WTC11 (cell line): ENCODE data around the gene UBXN2A. TPM values are rescaled to one million over a fixed set of nuclear protein-coding genes. Genes with fewer than 3 reads are reported as not detected.

ENCODE experiments used
- ATAC-seq: fragments of 200-7000 bp; cut with Tn5 transposase; 2 replicates; pipeline ENCODE4 v1.10.0; 2021; ENCODE audit warnings: mild to moderate bottlenecking, moderate library complexity
- CTCF ChIA-PET: fragments of 300-600 bp; sonication (Branson Sonifier 250); formaldehyde crosslinking; loops from one replicate; lab custom pipeline; 2021; ENCODE audit warnings: antibody characterized with exemption; lab: Charles Lee
- POLR2A ChIA-PET: fragments of 350-600 bp; sonication (Branson Sonifier 250); formaldehyde crosslinking; loops from one replicate; lab custom pipeline; 2021; ENCODE audit warnings: antibody characterized with exemption; lab: Charles Lee
- DNase-seq: peaks from one replicate; pipeline ENCODE4 v3.0.0; 2021; ENCODE audit warnings: low spot score
- H3K27ac Mint-ChIP-seq: 2 replicates; pipeline ENCODE4 v1.8.0; 2021; ENCODE audit warnings: mixed read lengths
- H3K27me3 Mint-ChIP-seq: 2 replicates; pipeline ENCODE4 v1.8.0; 2021; ENCODE audit warnings: low read depth, mild to moderate bottlenecking, moderate library complexity, mixed read lengths
- H3K36me3 Mint-ChIP-seq: 2 replicates; pipeline ENCODE4 v1.8.0; 2021; ENCODE audit warnings: mixed read lengths
- H3K4me1 Mint-ChIP-seq: 2 replicates; pipeline ENCODE4 v1.8.0; 2022; ENCODE audit warnings: mixed read lengths
- H3K4me3 Mint-ChIP-seq: 2 replicates; pipeline ENCODE4 v1.8.0; 2021; ENCODE audit warnings: mild to moderate bottlenecking, moderate library complexity, mixed read lengths
- H3K9me3 Mint-ChIP-seq: 2 replicates; pipeline ENCODE4 v1.8.0; 2021; ENCODE audit warnings: mixed read lengths
- E2F4 ChIP-seq: sonication (generic); formaldehyde crosslinking; IDR thresholded peaks from 2 replicates; pipeline ENCODE4 v1.8.1; 2022; ENCODE audit warnings: low read depth, mild to moderate bottlenecking, moderate library complexity, missing genetic modification reagents, borderline replicate concordance
- EMX1 ChIP-seq: fragments of 250-450 bp; sonication (Bioruptor Pico); IDR thresholded peaks from 2 replicates; pipeline ENCODE4 v1.8.0; 2021; ENCODE audit warnings: mild to moderate bottlenecking
- FOXP1 ChIP-seq: sonication (generic); formaldehyde crosslinking; IDR thresholded peaks from 2 replicates; pipeline ENCODE4 v1.8.0; 2022; ENCODE audit warnings: missing genetic modification reagents, mild to moderate bottlenecking, moderate library complexity, borderline replicate concordance
- GABPB1 ChIP-seq: sonication (generic); formaldehyde crosslinking; IDR thresholded peaks from 2 replicates; pipeline ENCODE4 v1.8.1; 2023; ENCODE audit warnings: mild to moderate bottlenecking, missing genetic modification reagents
- HMGXB4 ChIP-seq: sonication (generic); formaldehyde crosslinking; IDR thresholded peaks from 2 replicates; pipeline ENCODE4 v1.8.1; 2023; ENCODE audit warnings: mild to moderate bottlenecking, moderate library complexity, missing genetic modification reagents
- JUN ChIP-seq: sonication (generic); formaldehyde crosslinking; IDR thresholded peaks from 2 replicates; pipeline ENCODE4 v1.8.0; 2023; ENCODE audit warnings: mild to moderate bottlenecking, missing genetic modification reagents
- MAX ChIP-seq: sonication (generic); formaldehyde crosslinking; IDR thresholded peaks from 2 replicates; pipeline ENCODE4 v1.8.0; 2022; ENCODE audit warnings: mild to moderate bottlenecking, missing genetic modification reagents
- NFATC4 ChIP-seq: fragments of 250-450 bp; sonication (Bioruptor Pico); IDR thresholded peaks from 2 replicates; pipeline ENCODE4 v1.9.0; 2021; ENCODE audit warnings: mild to moderate bottlenecking
- NR1H2 ChIP-seq: sonication (generic); formaldehyde crosslinking; IDR thresholded peaks from 2 replicates; pipeline ENCODE4 v1.9.0; 2021; ENCODE audit warnings: mild to moderate bottlenecking, moderate library complexity, missing genetic modification reagents
- PRRX2 ChIP-seq: fragments of 250-450 bp; sonication (Bioruptor Pico); IDR thresholded peaks from 2 replicates; pipeline ENCODE4 v1.8.0; 2021; ENCODE audit warnings: mild to moderate bottlenecking
- TP53 ChIP-seq: sonication (generic); formaldehyde crosslinking; IDR thresholded peaks from 2 replicates; pipeline ENCODE4 v1.8.1; 2023; ENCODE audit warnings: mild to moderate bottlenecking, missing genetic modification reagents
- ZBTB21 ChIP-seq: sonication (generic); formaldehyde crosslinking; IDR thresholded peaks from 2 replicates; pipeline ENCODE4 v1.8.1; 2023; ENCODE audit warnings: mild to moderate bottlenecking, missing genetic modification reagents, borderline replicate concordance
- ZNF281 ChIP-seq: sonication (generic); formaldehyde crosslinking; IDR thresholded peaks from 2 replicates; pipeline ENCODE4 v1.8.0; 2023; ENCODE audit warnings: mild to moderate bottlenecking, missing genetic modification reagents
- total RNA-seq: library from RNA; stranded (reverse); gene quantifications from 3 replicates; pipeline ENCODE4 v1.2.3, GENCODE V29; 2021
- TF ChIP-seq, protein P1 (sequence below): sonication (generic); formaldehyde crosslinking; IDR thresholded peaks from 2 replicates; pipeline ENCODE4 v1.8.1; 2023; ENCODE audit warnings: mild to moderate bottlenecking, missing genetic modification reagents, borderline replicate concordance
- TF ChIP-seq, protein P2 (sequence below): sonication (generic); formaldehyde crosslinking; conservative IDR thresholded peaks from 2 replicates; pipeline ENCODE4 v1.8.1; 2023; ENCODE audit warnings: mild to moderate bottlenecking, low read depth, missing genetic modification reagents, moderate library complexity
- TF ChIP-seq, protein P3 (sequence below): fragments of 250-450 bp; sonication (Bioruptor Pico); IDR thresholded peaks from 2 replicates; pipeline ENCODE4 v1.9.0; 2021; ENCODE audit warnings: mild to moderate bottlenecking
- TF ChIP-seq, protein P4 (sequence below): sonication (generic); formaldehyde crosslinking; conservative IDR thresholded peaks from 2 replicates; pipeline ENCODE4 v1.8.1; 2022; ENCODE audit warnings: mild to moderate bottlenecking, missing genetic modification reagents
- TF ChIP-seq, protein P5 (sequence below): sonication (generic); formaldehyde crosslinking; IDR thresholded peaks from 2 replicates; pipeline ENCODE4 v1.8.0; 2022; ENCODE audit warnings: mild to moderate bottlenecking, missing genetic modification reagents

UBXN2A gene
- total RNA-seq, 1 experiment from 2014 or later = 16.8 TPM

DNA sequence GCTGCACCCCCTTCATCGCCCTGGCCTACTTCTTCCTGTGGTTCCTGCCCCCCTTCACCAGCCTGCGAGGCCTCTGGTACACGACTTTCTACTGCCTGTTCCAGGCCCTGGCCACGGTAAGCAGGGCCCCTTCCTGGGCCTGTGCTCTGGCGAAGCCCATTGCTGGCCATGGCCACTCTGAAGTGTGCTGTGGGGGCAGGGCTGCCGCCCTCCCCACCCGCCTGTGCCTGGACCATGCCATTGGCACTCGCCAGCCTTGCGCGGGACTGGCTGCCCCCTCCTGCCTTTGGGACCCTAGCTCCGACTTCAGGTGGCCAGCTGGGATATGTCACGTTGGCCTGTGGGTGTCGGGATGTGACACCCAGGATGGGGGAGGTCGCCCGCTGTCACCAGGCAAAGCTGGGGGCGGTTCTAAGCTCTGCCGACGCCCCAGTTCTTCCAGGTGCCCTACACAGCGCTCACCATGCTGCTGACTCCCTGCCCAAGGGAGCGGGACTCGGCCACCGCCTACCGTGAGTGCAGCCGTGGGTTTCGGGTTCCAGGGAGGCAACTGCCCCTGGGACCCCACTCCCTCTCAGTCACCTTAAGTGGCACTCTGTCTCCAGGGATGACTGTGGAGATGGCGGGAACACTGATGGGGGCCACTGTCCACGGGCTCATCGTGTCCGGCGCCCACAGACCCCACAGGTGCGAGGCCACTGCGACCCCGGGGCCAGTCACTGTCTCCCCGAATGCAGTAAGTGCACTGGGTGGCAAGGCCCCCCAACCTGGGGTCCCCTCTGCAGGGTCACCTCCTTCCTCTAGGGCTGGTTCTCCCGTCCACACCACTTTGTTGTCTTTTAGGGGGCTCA, 76.8 kb downstream of the UBXN2A start (continued):
- TF ChIP-seq, protein P1, sequence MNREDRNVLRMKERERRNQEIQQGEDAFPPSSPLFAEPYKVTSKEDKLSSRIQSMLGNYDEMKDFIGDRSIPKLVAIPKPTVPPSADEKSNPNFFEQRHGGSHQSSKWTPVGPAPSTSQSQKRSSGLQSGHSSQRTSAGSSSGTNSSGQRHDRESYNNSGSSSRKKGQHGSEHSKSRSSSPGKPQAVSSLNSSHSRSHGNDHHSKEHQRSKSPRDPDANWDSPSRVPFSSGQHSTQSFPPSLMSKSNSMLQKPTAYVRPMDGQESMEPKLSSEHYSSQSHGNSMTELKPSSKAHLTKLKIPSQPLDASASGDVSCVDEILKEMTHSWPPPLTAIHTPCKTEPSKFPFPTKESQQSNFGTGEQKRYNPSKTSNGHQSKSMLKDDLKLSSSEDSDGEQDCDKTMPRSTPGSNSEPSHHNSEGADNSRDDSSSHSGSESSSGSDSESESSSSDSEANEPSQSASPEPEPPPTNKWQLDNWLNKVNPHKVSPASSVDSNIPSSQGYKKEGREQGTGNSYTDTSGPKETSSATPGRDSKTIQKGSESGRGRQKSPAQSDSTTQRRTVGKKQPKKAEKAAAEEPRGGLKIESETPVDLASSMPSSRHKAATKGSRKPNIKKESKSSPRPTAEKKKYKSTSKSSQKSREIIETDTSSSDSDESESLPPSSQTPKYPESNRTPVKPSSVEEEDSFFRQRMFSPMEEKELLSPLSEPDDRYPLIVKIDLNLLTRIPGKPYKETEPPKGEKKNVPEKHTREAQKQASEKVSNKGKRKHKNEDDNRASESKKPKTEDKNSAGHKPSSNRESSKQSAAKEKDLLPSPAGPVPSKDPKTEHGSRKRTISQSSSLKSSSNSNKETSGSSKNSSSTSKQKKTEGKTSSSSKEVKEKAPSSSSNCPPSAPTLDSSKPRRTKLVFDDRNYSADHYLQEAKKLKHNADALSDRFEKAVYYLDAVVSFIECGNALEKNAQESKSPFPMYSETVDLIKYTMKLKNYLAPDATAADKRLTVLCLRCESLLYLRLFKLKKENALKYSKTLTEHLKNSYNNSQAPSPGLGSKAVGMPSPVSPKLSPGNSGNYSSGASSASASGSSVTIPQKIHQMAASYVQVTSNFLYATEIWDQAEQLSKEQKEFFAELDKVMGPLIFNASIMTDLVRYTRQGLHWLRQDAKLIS = no peak
- no peak for TF ChIP-seq PRRX2 (CRISPR knock-in tag)
- TF ChIP-seq, protein P2, sequence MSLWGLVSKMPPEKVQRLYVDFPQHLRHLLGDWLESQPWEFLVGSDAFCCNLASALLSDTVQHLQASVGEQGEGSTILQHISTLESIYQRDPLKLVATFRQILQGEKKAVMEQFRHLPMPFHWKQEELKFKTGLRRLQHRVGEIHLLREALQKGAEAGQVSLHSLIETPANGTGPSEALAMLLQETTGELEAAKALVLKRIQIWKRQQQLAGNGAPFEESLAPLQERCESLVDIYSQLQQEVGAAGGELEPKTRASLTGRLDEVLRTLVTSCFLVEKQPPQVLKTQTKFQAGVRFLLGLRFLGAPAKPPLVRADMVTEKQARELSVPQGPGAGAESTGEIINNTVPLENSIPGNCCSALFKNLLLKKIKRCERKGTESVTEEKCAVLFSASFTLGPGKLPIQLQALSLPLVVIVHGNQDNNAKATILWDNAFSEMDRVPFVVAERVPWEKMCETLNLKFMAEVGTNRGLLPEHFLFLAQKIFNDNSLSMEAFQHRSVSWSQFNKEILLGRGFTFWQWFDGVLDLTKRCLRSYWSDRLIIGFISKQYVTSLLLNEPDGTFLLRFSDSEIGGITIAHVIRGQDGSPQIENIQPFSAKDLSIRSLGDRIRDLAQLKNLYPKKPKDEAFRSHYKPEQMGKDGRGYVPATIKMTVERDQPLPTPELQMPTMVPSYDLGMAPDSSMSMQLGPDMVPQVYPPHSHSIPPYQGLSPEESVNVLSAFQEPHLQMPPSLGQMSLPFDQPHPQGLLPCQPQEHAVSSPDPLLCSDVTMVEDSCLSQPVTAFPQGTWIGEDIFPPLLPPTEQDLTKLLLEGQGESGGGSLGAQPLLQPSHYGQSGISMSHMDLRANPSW (CRISPR knock-in tag) = no peak
- TF ChIP-seq ZBTB21 = no peak
- no peak for TF ChIP-seq JUN (CRISPR knock-in tag)
- no peak for TF ChIP-seq E2F4
- TF ChIP-seq EMX1 (CRISPR knock-in tag) = no peak
- TF ChIP-seq, protein P3, sequence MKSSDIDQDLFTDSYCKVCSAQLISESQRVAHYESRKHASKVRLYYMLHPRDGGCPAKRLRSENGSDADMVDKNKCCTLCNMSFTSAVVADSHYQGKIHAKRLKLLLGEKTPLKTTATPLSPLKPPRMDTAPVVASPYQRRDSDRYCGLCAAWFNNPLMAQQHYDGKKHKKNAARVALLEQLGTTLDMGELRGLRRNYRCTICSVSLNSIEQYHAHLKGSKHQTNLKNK = no peak
- TF ChIP-seq NFATC4 (CRISPR knock-in tag) = no peak
- no peak for TF ChIP-seq MAX (CRISPR knock-in tag)
- TF ChIP-seq NR1H2 = no peak
- TF ChIP-seq, protein P4, sequence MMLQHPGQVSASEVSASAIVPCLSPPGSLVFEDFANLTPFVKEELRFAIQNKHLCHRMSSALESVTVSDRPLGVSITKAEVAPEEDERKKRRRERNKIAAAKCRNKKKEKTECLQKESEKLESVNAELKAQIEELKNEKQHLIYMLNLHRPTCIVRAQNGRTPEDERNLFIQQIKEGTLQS (CRISPR knock-in tag) = no peak

GRCh38 chr2:24017711-24018110, 77.4 kb downstream of the UBXN2A start:
- no peak for ATAC-seq
- CTCF ChIA-PET = no interaction called here
- peaks cover 4% of the 10 kb centered on the region for H3K36me3 Mint-ChIP-seq
- H3K4me3 Mint-ChIP-seq = no peak overlapping the region
- no peaks in the 10 kb centered on the region for H3K27me3 Mint-ChIP-seq
- POLR2A ChIA-PET = no interaction called here
- no peaks in the 10 kb centered on the region for H3K9me3 Mint-ChIP-seq
- H3K4me1 Mint-ChIP-seq = peaks cover 29% of the 10 kb centered on the region
- no peak for DNase-seq
- H3K27ac Mint-ChIP-seq = no peak overlapping the region
- TF ChIP-seq HMGXB4 (CRISPR knock-in tag) (no peak), GABPB1 (no peak), PRRX2 (CRISPR knock-in tag) (no peak), ZNF281 (CRISPR knock-in tag) (no peak), FOXP1 (CRISPR knock-in tag) (no peak), TP53 (CRISPR knock-in tag) (no peak)
- TF ChIP-seq, protein P5, sequence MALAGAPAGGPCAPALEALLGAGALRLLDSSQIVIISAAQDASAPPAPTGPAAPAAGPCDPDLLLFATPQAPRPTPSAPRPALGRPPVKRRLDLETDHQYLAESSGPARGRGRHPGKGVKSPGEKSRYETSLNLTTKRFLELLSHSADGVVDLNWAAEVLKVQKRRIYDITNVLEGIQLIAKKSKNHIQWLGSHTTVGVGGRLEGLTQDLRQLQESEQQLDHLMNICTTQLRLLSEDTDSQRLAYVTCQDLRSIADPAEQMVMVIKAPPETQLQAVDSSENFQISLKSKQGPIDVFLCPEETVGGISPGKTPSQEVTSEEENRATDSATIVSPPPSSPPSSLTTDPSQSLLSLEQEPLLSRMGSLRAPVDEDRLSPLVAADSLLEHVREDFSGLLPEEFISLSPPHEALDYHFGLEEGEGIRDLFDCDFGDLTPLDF = no peak
